K562 (cell line): Measurements from ENCODE around the gene NME4.

Experiments
- BHLHE40 ChIP-seq: IDR thresholded peaks from 2 replicates; pipeline ENCODE4 v1.6.1; 2011; ENCODE audit warnings: low read length, improper control_type of control experiment
- HNRNPK ChIP-seq: fragments of 200-400 bp; formaldehyde crosslinking; IDR thresholded peaks from one replicate; pipeline ENCODE4 v1.6.1; 2018; ENCODE audit warnings: mild to moderate bottlenecking, low read depth, low read length; ENCODE audit not compliant: poor library complexity, severe bottlenecking
- LARP7 ChIP-seq: fragments of 450-650 bp; IDR thresholded peaks from 2 replicates; pipeline ENCODE4 v1.6.1; 2016
- POLR2A ChIP-seq: fragments of 450-650 bp; conservative IDR thresholded peaks from 2 replicates; pipeline ENCODE4 v1.6.1; 2016
- RAD21 ChIP-seq, 2 experiments: fragments of 250-450 bp in 1 of 2; fragments of 450-650 bp in 1 of 2; sonication (Bioruptor Pico) in 1 of 2; formaldehyde crosslinking in 1 of 2; IDR thresholded peaks in 1 of 2; conservative IDR thresholded peaks in 1 of 2; 2 replicates each; pipeline versions ENCODE4 v1.4.0 to v1.8.0; 2020 to 2022; ENCODE audit warnings: mild to moderate bottlenecking in 2 of 2, moderate library complexity in 1 of 2
- SRSF9 ChIP-seq: fragments of 200-400 bp; formaldehyde crosslinking; IDR thresholded peaks from 2 replicates; pipeline ENCODE4 v1.6.1; 2017; ENCODE audit warnings: low read depth, low read length, borderline replicate concordance
- TCF7 ChIP-seq: sonication (generic); IDR thresholded peaks from 2 replicates; pipeline ENCODE4 v1.6.1; 2016; ENCODE audit warnings: antibody characterized with exemption, borderline replicate concordance
- TF ChIP-seq, protein P1 (sequence below), 3 experiments: IDR thresholded peaks in 2 of 3; conservative IDR thresholded peaks in 1 of 3; 2 replicates each; pipeline ENCODE4 v1.5.1; 2011 to 2012; ENCODE audit warnings: low read length in 3 of 3, mild to moderate bottlenecking in 3 of 3, control low read depth in 2 of 3, improper control_type of control experiment in 1 of 3, inconsistent platforms in 1 of 3, low read depth in 1 of 3, mixed read lengths in 1 of 3, moderate library complexity in 1 of 3; ENCODE audit not compliant: insufficient read depth in 2 of 3
- TF ChIP-seq, protein P2 (sequence below), 2 experiments: fragments of 450-650 bp; conservative IDR thresholded peaks; 2 replicates each; pipeline ENCODE4 v1.6.1; 2017; ENCODE audit warnings: mild to moderate bottlenecking in 2 of 2, moderate library complexity in 2 of 2

DNA sequence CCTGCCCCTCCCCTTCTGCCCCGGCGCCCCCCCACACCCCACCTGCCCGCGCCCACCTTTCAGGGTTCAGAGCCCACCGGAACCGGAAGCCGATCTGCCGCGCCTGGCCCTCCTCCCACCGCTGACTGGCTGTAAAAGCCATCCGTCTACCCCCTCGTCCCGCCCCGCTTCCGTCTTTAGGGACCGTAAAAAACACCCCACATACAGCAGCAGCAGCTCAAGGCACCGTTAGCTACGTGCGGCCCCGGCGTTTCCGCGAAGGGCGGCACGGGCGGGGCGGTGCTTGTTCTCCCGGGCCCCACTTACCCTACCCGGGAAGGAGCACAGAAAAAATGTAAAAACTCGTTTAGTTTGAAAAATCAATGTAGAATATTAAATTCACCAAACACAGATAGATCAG, 26.6 kb upstream of the NME4 start, which contains the start of gene MRPL28:
- TF ChIP-seq RAD21 (CRISPR knock-in tag; conservative IDR thresholded peaks at IDR 0.05 in 1 of 2, IDR thresholded peaks at IDR 0.05 in 1 of 2) (no peak), POLR2A (no peak), LARP7 (no peak), HNRNPK (no peak), BHLHE40 (peak; percentile 95), TCF7 (no peak), SRSF9 (no peak)
- TF ChIP-seq, protein P1, sequence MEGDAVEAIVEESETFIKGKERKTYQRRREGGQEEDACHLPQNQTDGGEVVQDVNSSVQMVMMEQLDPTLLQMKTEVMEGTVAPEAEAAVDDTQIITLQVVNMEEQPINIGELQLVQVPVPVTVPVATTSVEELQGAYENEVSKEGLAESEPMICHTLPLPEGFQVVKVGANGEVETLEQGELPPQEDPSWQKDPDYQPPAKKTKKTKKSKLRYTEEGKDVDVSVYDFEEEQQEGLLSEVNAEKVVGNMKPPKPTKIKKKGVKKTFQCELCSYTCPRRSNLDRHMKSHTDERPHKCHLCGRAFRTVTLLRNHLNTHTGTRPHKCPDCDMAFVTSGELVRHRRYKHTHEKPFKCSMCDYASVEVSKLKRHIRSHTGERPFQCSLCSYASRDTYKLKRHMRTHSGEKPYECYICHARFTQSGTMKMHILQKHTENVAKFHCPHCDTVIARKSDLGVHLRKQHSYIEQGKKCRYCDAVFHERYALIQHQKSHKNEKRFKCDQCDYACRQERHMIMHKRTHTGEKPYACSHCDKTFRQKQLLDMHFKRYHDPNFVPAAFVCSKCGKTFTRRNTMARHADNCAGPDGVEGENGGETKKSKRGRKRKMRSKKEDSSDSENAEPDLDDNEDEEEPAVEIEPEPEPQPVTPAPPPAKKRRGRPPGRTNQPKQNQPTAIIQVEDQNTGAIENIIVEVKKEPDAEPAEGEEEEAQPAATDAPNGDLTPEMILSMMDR (IDR thresholded peaks at IDR 0.05 in 2 of 3, conservative IDR thresholded peaks at IDR 0.05 in 1 of 3; ENCODE audit: insufficient read depth in 2 of 3, low read depth in 1 of 3, low read length in 3 of 3), result no peak
- TF ChIP-seq, protein P2, sequence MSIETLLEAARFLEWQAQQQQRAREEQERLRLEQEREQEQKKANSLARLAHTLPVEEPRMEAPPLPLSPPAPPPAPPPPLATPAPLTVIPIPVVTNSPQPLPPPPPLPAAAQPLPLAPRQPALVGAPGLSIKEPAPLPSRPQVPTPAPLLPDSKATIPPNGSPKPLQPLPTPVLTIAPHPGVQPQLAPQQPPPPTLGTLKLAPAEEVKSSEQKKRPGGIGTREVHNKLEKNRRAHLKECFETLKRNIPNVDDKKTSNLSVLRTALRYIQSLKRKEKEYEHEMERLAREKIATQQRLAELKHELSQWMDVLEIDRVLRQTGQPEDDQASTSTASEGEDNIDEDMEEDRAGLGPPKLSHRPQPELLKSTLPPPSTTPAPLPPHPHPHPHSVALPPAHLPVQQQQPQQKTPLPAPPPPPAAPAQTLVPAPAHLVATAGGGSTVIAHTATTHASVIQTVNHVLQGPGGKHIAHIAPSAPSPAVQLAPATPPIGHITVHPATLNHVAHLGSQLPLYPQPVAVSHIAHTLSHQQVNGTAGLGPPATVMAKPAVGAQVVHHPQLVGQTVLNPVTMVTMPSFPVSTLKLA (conservative IDR thresholded peaks at IDR 0.05), result peak in 1 of 2 experiments; percentile 48; a peak in 2 of 4 replicates
